C1 segment of cervical spinal cord (tissue), 14 donors: ENCODE data around the gene LHFPL3.
A peak's percentile ranks its signal among the peaks of the same experiment; 100 is the strongest.

Source experiments
- DNase-seq, 14 donors: peaks; one replicate each; lab custom pipeline; 2025; lab: John Stamatoyannopoulos, UW

The LHFPL3 gene

DNA sequence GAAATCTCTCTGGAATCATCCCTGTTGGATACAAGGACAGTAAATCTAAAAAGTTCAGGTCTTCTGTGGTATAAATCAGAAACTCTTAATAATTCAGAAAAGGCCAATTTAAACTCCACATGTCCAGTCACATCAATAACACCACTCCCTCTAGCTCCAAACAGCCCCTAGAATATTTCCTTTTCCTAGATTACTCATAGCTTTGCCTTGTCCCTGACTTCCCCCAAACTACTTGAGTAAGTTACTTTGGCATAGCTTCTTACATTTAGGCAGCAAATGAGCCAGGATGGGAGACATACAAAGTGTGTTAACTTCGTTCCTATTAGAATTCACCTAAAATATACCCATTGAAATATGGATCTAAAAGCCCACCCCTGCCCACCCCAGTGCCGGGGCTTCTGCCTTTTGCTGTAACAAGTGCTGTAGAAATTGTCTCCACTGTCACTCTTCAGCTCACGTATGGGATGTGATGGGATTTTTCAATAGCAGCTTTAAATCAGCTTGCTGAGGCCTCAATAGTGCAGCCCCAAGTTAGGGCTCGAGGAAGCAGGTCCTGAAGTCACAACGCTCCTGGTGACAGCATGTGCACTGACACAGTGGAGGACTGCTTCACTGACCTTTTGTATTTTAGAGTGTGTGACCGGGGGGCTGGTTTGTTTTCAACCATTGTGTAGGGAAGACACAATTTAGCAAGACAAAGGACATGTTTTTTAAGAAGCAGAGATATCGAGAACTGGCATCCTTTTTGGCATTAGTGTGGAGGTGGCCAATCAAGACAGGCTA, 467.4 kb downstream of the LHFPL3 start:
- no peak for DNase-seq

DNA sequence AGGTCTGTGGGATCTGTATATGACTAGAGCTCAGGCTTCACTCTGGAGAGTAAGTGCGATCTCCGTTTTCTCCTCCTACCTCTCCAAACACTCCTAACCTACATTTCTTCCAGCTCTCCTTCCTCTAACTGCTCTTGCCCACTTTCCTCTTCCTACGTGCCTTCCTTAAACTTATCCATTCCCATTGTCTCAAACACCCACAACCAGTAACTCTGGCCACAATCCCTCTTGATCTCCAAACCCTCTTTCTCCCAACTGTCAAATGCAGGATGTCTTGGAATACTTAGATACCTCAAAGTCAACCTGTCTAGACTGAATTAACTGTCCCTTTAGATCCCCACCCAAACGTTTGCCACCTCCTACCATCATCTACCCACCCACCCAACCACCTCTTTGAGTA, 471.9 kb downstream of the LHFPL3 start:
- DNase-seq: no peak

DNA sequence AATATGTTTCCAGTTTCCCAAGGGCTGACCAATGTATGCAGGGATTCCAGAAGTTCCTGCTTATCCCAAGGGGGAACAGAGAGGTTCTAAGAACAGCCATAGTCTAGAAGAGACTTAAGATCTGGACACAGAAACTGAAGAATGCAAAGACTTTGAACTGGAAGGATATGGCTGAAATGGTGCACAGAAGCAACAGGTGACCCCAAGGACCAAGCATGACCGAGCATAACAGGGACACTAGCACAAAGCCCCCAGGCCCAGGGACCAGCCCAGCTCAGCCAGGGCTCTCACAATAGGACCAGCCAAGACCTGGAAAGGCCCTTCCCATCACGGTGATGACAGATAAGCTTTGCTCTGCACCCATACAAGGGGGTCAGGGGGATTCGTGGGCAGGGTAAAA, 472.6 kb downstream of the LHFPL3 start:
- DNase-seq: no peak

GRCh38 chr7:104803931-104804330, 475.5 kb downstream of the LHFPL3 start:
- no peak for DNase-seq

DNA sequence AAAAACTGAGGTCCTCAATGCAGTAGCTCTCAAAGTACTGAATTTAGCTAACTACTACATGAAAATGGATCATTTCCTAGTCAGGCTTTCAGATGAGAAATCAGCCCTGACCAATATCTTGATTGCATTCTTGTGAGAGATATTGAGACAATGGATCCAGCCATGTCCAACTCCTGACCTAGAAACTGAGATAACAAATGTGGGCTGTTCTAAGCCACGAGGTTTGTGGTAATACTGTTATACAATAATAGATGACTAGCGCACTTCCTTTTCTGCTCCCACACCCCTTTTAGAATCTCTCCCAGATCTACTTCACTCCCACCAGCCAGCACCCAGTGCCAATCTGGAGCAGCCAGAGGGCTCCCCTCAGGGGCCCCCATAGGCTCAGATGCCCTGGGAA, 476.3 kb downstream of the LHFPL3 start:
- DNase-seq: no peak

DNA sequence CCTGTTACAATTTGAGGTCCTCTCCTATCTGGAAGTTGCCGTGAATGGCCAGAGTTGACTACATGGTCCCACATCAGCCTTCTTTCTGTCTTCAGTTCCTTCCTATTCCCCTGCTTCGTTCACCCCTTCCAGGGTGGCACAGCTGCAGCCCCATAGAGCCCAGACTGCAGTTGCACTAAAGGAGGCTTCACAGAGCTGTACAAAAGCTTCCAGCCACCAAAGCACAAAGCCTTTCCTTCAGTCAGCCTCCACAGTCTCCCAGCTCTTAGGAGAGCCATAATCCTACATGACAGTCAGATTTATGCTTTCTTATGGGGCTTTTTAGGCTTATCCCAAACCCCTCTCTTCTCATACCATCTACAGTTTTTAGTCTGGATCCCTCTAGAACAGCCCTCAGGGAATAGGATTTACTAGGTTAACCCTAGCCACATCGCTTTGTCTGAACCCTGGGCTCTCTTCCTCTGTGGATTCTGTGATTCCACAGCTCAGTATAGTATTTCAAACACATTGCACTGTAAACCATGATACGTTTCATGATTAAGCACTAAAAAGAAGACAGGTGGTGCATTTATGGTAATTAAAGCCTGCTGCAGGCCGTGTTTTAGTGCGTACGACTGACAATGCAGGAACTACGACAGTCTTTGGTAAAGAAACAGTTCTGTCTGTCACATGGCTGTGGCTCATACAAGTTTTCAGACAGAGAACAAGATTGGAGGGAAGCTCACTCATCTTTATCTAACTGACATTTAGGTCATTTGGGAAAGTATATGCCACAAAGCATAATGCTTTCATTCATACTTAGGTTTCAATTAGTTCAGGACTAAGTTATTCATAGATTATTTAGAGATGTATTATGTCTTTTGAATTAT, 477.3 kb downstream of the LHFPL3 start:
- DNase-seq: peak in 2 of 14 donors; percentile 13 to 21

GRCh38 chr7:104807671-104808070, 479.3 kb downstream of the LHFPL3 start:
- DNase-seq: no peak

- no peak for DNase-seq
These were observed 481.5 kb downstream of the LHFPL3 start for GRCh38 chr7:104809906-104810305.

DNA sequence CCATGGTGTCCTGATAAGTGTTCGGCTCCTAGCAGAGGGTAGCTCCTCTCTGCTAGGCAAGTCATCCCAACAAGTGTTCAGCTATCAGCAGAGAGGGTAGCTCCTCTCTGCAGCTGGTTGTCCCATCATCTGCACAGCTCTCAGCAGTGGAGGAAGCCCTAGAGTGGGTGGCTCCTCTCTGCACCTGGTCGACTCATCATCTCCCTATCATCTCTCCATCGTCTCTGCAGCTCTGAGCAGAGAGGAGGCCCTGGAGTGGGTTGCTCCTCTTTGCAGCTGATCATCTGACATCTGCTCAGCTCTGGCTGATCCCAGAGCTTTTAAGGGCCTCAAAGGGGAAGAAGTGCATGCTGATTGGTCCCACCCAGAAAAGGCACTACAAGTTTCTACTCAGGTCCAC, 485.7 kb downstream of the LHFPL3 start:
- no peak for DNase-seq

- DNase-seq: no peak
These were observed 486.4 kb downstream of the LHFPL3 start for GRCh38 chr7:104814671-104815400.

DNA sequence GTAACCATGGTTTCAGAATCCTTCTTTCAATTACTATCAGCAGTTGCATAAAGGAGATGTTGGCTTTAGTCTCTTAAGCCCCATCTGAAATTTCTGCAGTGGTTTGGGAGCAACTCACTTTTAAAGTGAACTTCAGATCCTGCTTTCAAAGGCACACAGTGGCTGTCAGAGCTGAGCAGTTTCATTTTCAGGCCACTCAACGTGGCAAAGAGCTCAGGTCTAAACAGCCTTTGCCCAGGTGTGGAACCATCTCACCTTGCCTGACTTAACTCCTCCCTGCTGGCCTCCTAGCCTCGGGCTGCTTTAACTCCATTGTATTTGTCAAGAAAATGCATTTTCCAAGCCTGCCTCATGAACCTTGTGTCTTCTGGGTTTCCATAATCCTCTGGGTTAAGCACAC, 488.1 kb downstream of the LHFPL3 start:
- no peak for DNase-seq

- no peak for DNase-seq
These were observed 490.8 kb downstream of the LHFPL3 start for GRCh38 chr7:104818961-104819880.

DNA sequence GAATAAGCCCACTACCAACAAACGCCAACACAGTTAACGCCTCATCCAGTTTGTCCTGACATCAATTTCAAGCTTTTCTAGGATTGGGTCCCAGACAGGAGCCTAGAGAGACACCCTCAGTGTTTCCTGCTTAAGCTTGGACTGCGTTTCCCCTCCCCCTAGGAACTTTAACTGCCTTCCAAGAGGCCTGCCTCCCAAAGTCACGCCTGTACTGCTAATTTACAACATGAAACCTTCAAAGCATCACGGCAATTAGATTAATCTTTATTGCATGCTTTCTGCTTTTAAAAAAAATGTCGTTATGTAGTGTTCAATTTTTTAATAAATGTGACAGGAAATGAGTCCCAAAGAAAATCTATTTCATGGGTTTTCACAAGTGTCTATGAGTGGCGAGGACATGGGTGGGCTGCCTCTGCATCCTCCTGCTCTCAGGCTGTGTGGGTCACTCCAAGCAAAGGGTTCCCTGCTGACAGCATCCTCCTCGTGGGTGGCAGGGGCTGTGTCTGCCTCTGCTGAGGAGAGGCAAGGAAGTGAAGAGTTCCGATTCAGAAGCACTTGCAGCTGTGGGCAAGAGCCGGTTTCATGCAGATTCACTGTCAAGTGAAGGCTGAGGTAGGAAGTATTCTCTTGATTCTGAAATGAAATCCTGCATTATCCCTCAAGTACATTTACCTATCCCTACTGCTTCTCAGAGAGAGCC, 492.6 kb downstream of the LHFPL3 start:
- DNase-seq: no peak

DNA sequence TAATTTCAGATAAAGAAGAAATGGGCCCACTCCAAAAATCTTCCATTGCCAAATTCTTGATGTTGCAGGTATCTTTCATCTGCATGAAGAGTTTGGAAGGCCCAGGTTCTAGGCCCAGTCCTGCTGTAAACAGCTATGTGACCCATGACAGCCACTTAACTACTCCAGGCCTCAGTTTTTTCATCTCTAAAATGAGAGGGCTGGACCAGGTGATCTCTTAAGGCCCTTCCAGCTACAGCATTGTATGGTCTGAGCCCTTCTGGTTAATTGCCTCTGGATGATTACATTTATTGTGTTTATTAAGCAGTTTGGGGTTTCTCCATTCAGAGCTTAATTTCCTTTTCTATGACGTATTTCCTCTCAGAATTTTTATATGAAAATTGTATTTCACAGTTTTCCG, 494.8 kb downstream of the LHFPL3 start:
- no peak for DNase-seq

GRCh38 chr7:104825099-104825498, 496.7 kb downstream of the LHFPL3 start:
- DNase-seq: no peak

GRCh38 chr7:104826135-104826534, 497.7 kb downstream of the LHFPL3 start:
- no peak for DNase-seq

GRCh38 chr7:104836976-104837375, 508.6 kb downstream of the LHFPL3 start:
- DNase-seq: no peak

DNA sequence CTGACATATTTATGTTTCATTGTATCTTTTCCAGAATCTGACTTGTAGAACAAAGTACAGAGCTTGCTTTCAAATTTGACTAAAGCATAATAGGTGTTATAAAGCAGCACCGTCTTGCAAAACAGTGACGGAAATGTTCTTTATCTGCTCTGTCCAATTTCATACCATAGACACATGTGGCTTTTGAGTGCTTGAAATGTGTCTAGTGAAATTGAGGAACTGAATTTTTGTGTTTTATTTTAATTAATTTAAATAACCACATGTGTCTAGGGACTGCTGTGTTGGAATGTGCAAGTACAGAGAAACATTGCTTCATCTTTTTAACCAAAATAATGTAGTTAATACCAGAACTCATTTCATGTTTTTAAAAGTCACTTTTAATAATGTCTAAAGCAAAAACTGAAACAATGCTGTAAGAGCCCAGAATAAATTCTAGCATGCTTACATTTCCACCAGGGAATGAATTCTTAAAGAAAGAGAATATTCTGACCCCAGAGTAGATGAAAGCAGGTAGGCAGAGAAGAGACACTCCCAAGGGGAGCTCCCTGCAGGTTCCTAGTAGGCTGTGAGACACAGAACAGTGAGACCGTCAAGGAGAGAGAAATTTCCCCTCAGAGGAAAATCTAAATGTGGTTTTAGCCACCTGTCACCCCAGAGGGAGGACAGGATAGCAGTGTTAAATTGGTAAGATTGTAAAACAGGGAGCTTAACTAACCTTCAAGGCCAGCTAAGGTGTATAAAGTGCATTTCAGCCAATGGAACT, 510.3 kb downstream of the LHFPL3 start:
- DNase-seq: no peak

DNA sequence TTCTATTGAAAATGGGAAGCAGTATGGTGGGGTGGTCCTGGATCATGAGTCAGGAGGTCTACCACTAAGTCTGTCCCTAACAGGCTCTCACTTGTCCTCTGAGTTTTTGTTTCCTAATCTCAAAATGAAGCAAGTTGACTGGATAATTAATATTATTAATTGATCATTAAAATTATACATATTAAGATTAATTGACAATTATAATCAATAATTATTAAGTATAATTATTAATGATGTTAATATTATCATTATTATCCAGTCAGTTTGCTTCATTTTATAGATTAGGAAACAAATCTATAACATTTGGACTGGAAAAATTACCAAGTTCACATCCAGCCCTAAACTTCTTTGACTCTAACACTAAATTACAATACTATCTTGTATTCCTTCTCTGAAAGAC, 511.4 kb downstream of the LHFPL3 start:
- no peak for DNase-seq

GRCh38 chr7:104841798-104842197, 513.4 kb downstream of the LHFPL3 start:
- DNase-seq: no peak
